SK-N-SH (cell line): ENCODE measurements around the gene TMEM92.

Experiments
- CHD2 ChIP-seq: fragments of 150-350 bp; IDR thresholded peaks from 2 replicates; pipeline ENCODE4 v1.6.1; 2018; ENCODE audit warnings: low read length; ENCODE audit not compliant: partially characterized antibody
- GABPA ChIP-seq: IDR thresholded peaks from 2 replicates; pipeline ENCODE4 v1.4.0; 2012; ENCODE audit warnings: low read depth, mild to moderate bottlenecking
- IRF3 ChIP-seq: fragments of 150-350 bp; IDR thresholded peaks from 2 replicates; pipeline ENCODE4 v1.6.1; 2016; ENCODE audit warnings: mild to moderate bottlenecking, low read depth, low read length
- MXI1 ChIP-seq: IDR thresholded peaks from 2 replicates; pipeline ENCODE4 v1.6.1; 2012; ENCODE audit warnings: mild to moderate bottlenecking, low read depth, low read length, improper control_type of control experiment
- POLR2AphosphoS5 ChIP-seq: IDR thresholded peaks from 2 replicates; pipeline ENCODE4 v1.6.1; 2012; ENCODE audit warnings: low read depth, low read length
- RFX5 ChIP-seq: IDR thresholded peaks from 2 replicates; pipeline ENCODE4 v1.6.1; 2012; ENCODE audit warnings: mild to moderate bottlenecking, improper control_type of control experiment, low read length
- SIN3A ChIP-seq: IDR thresholded peaks from 2 replicates; pipeline ENCODE4 v1.6.1; 2012; ENCODE audit warnings: low read depth, mild to moderate bottlenecking, low read length, moderate library complexity, borderline replicate concordance
- SMC3 ChIP-seq: IDR thresholded peaks from 2 replicates; pipeline ENCODE4 v1.6.1; 2012; ENCODE audit warnings: low read depth, low read length, improper control_type of control experiment
- TEAD4 ChIP-seq: IDR thresholded peaks from 2 replicates; pipeline ENCODE4 v1.4.0; 2012; ENCODE audit warnings: mild to moderate bottlenecking, borderline replicate concordance; ENCODE audit not compliant: insufficient read depth
- TF ChIP-seq, protein P1 (sequence below): fragments of 200-600 bp; sonication (generic); IDR thresholded peaks from 2 replicates; pipeline ENCODE4 v1.6.1; 2017; ENCODE audit warnings: antibody characterized with exemption, mild to moderate bottlenecking, moderate library complexity

DNA sequence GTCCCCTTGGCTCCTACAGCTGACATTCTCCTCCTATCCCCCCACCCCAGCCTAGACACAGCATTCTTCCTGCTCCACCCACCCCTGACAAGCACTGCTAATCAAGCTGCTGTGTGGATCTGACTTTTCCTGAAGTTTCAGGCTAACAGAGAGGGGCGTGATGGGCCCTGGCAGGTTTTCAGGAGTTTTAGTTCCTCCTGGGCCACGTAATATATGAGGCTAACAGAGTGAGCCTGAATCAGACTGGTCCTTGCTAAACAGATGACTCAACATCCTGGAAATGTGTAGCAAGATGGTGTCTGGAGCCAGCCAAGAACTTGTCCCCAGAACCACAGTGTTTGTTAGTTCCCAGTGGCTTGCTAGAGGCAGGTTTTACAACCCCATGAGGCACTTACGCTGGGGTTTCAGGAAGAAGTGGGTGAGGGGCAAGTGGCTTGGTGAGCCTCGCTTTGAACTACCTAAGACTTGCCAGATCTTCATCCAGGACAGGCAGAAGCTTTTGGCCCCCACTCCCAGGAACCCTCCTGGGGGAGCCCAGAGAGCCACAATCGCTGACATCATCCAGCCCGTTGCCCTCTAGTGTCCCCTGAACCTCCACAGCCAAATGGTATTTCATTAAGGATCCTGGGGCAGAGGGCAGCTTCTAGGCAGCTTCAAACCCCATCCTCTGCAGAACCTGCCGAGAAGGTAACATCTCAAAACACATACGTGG lies 15.9 kb downstream of the TMEM92 start:
- no peak for TF ChIP-seq MXI1
- TF ChIP-seq SMC3: no peak
- TF ChIP-seq RFX5: no peak
- TF ChIP-seq, protein P1, sequence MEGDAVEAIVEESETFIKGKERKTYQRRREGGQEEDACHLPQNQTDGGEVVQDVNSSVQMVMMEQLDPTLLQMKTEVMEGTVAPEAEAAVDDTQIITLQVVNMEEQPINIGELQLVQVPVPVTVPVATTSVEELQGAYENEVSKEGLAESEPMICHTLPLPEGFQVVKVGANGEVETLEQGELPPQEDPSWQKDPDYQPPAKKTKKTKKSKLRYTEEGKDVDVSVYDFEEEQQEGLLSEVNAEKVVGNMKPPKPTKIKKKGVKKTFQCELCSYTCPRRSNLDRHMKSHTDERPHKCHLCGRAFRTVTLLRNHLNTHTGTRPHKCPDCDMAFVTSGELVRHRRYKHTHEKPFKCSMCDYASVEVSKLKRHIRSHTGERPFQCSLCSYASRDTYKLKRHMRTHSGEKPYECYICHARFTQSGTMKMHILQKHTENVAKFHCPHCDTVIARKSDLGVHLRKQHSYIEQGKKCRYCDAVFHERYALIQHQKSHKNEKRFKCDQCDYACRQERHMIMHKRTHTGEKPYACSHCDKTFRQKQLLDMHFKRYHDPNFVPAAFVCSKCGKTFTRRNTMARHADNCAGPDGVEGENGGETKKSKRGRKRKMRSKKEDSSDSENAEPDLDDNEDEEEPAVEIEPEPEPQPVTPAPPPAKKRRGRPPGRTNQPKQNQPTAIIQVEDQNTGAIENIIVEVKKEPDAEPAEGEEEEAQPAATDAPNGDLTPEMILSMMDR: no peak
- no peak for TF ChIP-seq CHD2
- TF ChIP-seq IRF3: no peak
- TF ChIP-seq POLR2AphosphoS5: peak; percentile 66
- TF ChIP-seq GABPA: peak; percentile 44; the same call in 1 of the 2 replicates
- TF ChIP-seq TEAD4: no peak
- TF ChIP-seq SIN3A: no peak
